NCI-H748 treated with DMSO at 0.1 percent for 48 hours (cell line): Measurements from ENCODE around the gene DIAPH1.

Experiments used
- DNase-seq: peaks from one replicate; lab custom pipeline; 2025; lab: John Stamatoyannopoulos, UW

DIAPH1 gene

GRCh38 chr5:141560725-141561483 lies 57.9 kb downstream of the DIAPH1 start:
- peak; percentile 98 for DNase-seq

GRCh38 chr5:141560151-141560550 lies 58.6 kb downstream of the DIAPH1 start:
- peak; percentile 82 for DNase-seq

GRCh38 chr5:141559461-141559860 lies 59.3 kb downstream of the DIAPH1 start:
- no peak for DNase-seq

- DNase-seq: no peak
These were observed 60.6 kb downstream of the DIAPH1 start for GRCh38 chr5:141558150-141558549.

GRCh38 chr5:141557681-141558136 lies 61.1 kb downstream of the DIAPH1 start:
- DNase-seq: peak; percentile 98

- DNase-seq: no peak
These were observed 70.9 kb downstream of the DIAPH1 start for GRCh38 chr5:141547921-141548320.

GRCh38 chr5:141547488-141547887 lies 71.3 kb downstream of the DIAPH1 start:
- no peak for DNase-seq

GRCh38 chr5:141543053-141543452 lies 75.7 kb downstream of the DIAPH1 start:
- no peak for DNase-seq

- no peak for DNase-seq
These were observed 84.1 kb downstream of the DIAPH1 start for GRCh38 chr5:141534492-141535213.

GRCh38 chr5:141533897-141534296 lies 84.9 kb downstream of the DIAPH1 start:
- no peak for DNase-seq

- DNase-seq: no peak
These were observed 86.1 kb downstream of the DIAPH1 start for GRCh38 chr5:141532726-141533125.

- no peak for DNase-seq
These were observed 88.9 kb downstream of the DIAPH1 start for GRCh38 chr5:141529873-141530272.

- no peak for DNase-seq
These were observed 89.8 kb downstream of the DIAPH1 start for GRCh38 chr5:141529002-141529401.

GRCh38 chr5:141528291-141528984 lies 90.4 kb downstream of the DIAPH1 start:
- DNase-seq: no peak

- no peak for DNase-seq
These were observed 91.4 kb downstream of the DIAPH1 start for GRCh38 chr5:141527426-141527825.

GRCh38 chr5:141525653-141526052 lies 93.1 kb downstream of the DIAPH1 start:
- DNase-seq: no peak

GRCh38 chr5:141524604-141525597 lies 93.9 kb downstream of the DIAPH1 start:
- peak; percentile 82 for DNase-seq

GRCh38 chr5:141523991-141524390 lies 94.8 kb downstream of the DIAPH1 start:
- DNase-seq: no peak

GRCh38 chr5:141522301-141522700 lies 96.5 kb downstream of the DIAPH1 start:
- DNase-seq: no peak

GRCh38 chr5:141521244-141521781 lies 97.5 kb downstream of the DIAPH1 start:
- no peak for DNase-seq
